ENCODE results near the gene SPRY2. TPM values are rescaled to one million over a fixed set of nuclear protein-coding genes. Genes with fewer than 3 reads are reported as not detected.

SPRY2 gene
- total RNA-seq, 1 donor from 2014 or later = 55.3 TPM

DNA sequence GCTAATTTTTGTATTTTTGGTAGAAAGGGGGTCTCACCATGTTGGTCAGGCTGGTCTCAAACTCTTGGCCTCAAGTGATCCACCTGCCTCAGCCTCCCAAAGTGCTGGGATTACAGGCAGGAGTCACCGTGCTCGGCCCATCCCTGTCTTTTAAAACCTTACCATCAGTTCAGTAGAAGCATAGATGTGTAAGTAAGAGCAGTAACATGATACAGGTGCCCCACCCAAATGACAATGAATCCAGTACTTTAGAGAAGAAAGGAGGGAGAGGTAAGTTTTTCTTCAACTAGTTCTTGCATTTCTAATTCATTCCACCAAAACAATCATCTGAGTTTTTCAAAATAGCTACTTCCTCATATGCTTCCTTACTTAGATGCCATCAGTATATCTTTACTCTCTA is 21.9 kb downstream of the SPRY2 start:
- DNase-seq (no peak), ATAC-seq (no peak)
- Histone ChIP-seq H3K9me3 (no peaks in the 10 kb centered on the region), H3K27me3 (no peaks in the 10 kb centered on the region), H3K27ac (no peak overlapping the region), H3K4me3 (no peak overlapping the region), H3K4me1 (no peaks in the 10 kb centered on the region), H3K36me3 (no peaks in the 10 kb centered on the region)
- intact Hi-C loops (cut with DNase I) = no loop called here
- TF ChIP-seq, protein P1, sequence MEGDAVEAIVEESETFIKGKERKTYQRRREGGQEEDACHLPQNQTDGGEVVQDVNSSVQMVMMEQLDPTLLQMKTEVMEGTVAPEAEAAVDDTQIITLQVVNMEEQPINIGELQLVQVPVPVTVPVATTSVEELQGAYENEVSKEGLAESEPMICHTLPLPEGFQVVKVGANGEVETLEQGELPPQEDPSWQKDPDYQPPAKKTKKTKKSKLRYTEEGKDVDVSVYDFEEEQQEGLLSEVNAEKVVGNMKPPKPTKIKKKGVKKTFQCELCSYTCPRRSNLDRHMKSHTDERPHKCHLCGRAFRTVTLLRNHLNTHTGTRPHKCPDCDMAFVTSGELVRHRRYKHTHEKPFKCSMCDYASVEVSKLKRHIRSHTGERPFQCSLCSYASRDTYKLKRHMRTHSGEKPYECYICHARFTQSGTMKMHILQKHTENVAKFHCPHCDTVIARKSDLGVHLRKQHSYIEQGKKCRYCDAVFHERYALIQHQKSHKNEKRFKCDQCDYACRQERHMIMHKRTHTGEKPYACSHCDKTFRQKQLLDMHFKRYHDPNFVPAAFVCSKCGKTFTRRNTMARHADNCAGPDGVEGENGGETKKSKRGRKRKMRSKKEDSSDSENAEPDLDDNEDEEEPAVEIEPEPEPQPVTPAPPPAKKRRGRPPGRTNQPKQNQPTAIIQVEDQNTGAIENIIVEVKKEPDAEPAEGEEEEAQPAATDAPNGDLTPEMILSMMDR (IDR thresholded peaks at IDR 0.05) = no peak

DNA sequence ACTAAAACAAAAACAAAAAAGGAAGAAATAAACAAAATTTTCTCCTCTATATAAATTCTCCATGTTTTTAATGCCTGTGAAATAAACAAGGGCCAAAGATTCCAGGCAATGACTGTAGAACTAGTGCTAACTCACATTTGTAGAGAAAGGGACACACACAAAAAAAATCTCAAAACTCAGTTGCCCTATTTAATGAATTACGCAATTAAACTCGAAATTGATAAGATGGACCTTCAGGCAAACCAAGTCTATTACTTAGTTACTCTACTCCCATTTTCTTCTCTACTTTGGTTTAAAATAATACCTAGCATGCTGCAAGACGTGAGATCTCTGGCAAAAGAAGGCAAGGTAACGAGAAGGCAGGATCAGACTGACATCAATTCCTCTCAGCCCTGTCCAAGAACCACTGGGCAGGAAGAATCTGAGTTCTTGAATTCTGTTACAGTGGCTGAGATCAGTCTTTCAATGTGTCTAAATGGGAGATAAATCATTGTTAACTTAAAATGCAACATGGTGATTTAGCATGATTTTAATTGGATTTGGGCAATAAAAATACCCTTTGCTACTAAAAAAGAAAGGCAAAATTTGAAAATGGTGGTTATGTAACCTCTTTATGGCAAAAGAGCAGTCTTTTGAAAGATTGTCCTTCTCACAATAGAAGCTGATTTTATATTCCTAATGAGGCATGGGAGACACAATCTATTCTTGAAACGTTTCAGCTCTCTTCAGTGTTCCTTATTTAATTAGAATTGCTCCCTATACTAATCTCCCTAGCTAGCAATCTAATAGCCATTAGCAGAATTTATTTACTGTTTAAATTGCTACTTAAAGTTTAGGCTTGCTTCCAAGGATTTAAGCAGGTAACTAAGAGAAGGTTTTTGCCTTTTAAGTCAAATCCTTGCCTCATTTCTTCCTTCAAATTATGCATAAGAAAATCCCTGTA is 25.9 kb downstream of the SPRY2 start:
- no peak for ATAC-seq
- Histone ChIP-seq H3K27me3 (no peaks in the 10 kb centered on the region), H3K4me3 (no peak overlapping the region), H3K27ac (no peak overlapping the region), H3K9me3 (no peaks in the 10 kb centered on the region), H3K36me3 (no peaks in the 10 kb centered on the region), H3K4me1 (no peaks in the 10 kb centered on the region)
- intact Hi-C loops (cut with DNase I) = no loop called here
- TF ChIP-seq, protein P1 (IDR thresholded peaks at IDR 0.05) = no peak
- no peak for DNase-seq

DNA sequence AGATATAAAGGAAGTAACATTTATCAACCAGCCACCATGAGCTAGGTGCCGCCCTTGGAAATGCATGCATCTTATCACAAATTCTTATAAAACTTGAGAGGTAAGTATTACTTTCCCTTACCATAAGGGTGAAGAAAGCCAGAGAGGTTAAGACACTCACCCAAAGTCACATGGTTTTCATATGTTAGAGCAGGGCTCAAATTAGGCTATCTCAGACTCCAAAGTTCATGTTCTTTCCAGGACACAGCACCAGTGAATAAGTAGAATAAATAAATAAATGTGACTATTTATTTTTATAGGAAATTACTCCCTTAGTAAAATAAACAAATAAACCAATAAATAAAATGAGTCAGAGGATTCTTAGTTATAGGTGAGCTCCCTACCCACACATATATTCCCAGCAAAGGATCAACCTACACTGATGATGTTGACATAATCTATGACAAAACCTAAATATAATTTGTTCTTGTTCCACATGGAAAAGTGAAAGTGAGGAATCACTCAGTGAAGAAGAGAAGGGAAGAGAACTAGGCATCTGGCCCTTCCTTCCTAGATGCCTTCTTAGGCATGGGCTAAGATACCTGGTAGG is 27.2 kb downstream of the SPRY2 start:
- H3K27me3 ChIP-seq = no peaks in the 10 kb centered on the region
- no peaks in the 10 kb centered on the region for H3K9me3 ChIP-seq
- H3K36me3 ChIP-seq = no peaks in the 10 kb centered on the region
- intact Hi-C loops (cut with DNase I) = no loop called here
- no peak for DNase-seq
- ATAC-seq = no peak
- H3K4me1 ChIP-seq = no peaks in the 10 kb centered on the region
- no peak overlapping the region for H3K27ac ChIP-seq
- TF ChIP-seq, protein P1 (IDR thresholded peaks at IDR 0.05) = no peak
- no peak overlapping the region for H3K4me3 ChIP-seq

DNA sequence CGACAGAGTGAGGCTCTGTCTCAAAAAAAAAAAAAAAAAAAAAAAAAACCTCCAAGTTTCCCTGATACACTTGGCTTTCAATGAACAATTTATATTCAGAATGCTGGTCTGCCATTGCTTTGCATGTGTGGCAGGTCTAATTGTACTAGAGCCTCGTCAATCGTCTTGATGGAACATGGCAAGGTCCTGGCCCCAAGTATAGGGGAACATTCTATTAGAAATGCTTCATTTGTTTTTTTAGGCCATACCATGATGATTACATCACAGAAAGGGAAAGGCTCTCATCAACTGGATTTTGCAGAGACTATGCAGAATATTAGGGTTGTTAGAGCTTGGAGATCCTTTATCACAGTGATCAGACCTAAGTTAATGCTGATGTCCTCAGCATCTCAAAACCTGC is 28.0 kb downstream of the SPRY2 start:
- no peak for ATAC-seq
- intact Hi-C loops (cut with DNase I) = no loop called here
- no peaks in the 10 kb centered on the region for H3K27me3 ChIP-seq

DNA sequence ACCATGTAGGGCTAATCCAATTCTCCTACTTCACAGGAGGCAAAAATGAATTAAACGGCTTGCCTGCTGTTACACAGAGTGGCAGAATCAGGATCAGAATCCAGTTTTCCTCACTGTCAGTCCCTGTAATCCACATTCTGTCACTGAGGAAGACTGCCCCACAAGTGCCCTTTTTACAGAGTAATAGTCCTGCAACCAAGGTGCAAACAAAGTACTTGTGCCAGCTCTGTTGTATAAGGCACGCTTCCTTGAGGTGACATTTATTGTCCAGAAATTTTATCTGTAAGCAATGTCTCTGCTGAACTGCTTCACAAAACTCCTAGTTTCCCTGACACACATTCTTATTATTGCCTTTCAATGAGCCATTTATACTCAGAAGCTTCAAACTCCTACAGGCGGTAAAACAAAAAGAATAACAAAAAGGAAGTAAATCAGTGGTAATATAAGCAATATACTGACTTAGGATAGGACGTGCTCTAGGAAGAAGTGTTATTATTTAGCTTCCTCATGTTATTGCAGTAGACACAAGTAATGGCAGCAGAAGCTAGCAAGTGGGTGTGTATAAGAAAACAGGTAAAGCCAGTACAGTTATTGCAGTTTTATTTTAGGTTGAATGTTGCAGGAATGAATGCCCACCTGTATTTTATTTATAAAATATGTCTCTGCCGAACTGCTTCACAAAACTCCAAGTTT is 28.8 kb downstream of the SPRY2 start:
- Histone ChIP-seq H3K4me1 (peaks cover 3% of the 10 kb centered on the region), H3K27ac (no peak overlapping the region), H3K9me3 (no peaks in the 10 kb centered on the region), H3K36me3 (no peaks in the 10 kb centered on the region), H3K4me3 (no peak overlapping the region), H3K27me3 (no peaks in the 10 kb centered on the region)
- intact Hi-C loops (cut with DNase I) = no loop called here
- TF ChIP-seq, protein P1 (IDR thresholded peaks at IDR 0.05) = no peak
- ATAC-seq (no peak), DNase-seq (no peak)

More for the DNA sequence above, 28.0 kb downstream of the SPRY2 start:
- TF ChIP-seq, protein P1 (IDR thresholded peaks at IDR 0.05) = no peak
- Histone ChIP-seq H3K9me3 (no peaks in the 10 kb centered on the region), H3K27ac (no peak overlapping the region), H3K4me3 (no peak overlapping the region), H3K36me3 (no peaks in the 10 kb centered on the region), H3K4me1 (no peaks in the 10 kb centered on the region)
- no peak for DNase-seq
